ENCODE measurements around the gene CYP2R1. TPM values are rescaled to one million over a fixed set of nuclear protein-coding genes. Genes with fewer than 3 reads are reported as not detected.
"Not testable (repeated sequence)": the region's sequence is repeated elsewhere in the genome, so short reads cannot be mapped to it uniquely, and the experiment has no call there.

CYP2R1 gene
- total RNA-seq, 2 donors from 2014 or later: 10.5 to 13.7 TPM

- Mint-ChIP-seq H3K4me3 (peak overlapping the region; percentile 95), H3K9me3 (no peaks in the 10 kb centered on the region), H3K27me3 (no peaks in the 10 kb centered on the region), H3K4me1 (peaks cover 18% of the 10 kb centered on the region), H3K27ac (peak overlapping the region; percentile 92), H3K36me3 (ENCODE audit: low read depth) (no peaks in the 10 kb centered on the region)
- ATAC-seq (replicated peaks): peak; percentile 75
Observed at GRCh38 chr11:14905104-14906033, 13.3 kb upstream of the CYP2R1 start.

DNA sequence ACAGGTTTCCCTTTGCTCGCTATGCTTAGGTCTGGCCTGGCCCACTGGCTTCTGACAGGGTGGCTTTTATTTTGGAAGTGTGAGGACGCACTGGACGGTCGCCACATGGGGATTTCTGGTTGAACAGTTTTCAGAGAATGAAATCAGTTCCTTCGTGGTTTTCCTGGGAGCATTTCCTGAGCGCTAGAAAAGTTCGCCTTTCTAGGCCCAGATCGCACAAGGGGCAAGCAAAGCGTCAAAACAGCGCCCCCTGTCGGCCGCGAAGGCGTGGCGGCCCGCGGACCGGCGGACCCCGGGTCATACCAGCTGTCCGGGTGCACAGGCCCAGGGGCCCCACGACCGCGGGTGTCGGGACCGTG lies 12.7 kb upstream of the CYP2R1 start:
- Mint-ChIP-seq H3K27me3 (no peaks in the 10 kb centered on the region), H3K36me3 (ENCODE audit: low read depth) (no peaks in the 10 kb centered on the region), H3K4me3 (peak overlapping the region; percentile 95), H3K4me1 (peaks cover 18% of the 10 kb centered on the region), H3K9me3 (no peaks in the 10 kb centered on the region), H3K27ac (peak overlapping the region; percentile 92)
- ATAC-seq (replicated peaks): peak; percentile 75

DNA sequence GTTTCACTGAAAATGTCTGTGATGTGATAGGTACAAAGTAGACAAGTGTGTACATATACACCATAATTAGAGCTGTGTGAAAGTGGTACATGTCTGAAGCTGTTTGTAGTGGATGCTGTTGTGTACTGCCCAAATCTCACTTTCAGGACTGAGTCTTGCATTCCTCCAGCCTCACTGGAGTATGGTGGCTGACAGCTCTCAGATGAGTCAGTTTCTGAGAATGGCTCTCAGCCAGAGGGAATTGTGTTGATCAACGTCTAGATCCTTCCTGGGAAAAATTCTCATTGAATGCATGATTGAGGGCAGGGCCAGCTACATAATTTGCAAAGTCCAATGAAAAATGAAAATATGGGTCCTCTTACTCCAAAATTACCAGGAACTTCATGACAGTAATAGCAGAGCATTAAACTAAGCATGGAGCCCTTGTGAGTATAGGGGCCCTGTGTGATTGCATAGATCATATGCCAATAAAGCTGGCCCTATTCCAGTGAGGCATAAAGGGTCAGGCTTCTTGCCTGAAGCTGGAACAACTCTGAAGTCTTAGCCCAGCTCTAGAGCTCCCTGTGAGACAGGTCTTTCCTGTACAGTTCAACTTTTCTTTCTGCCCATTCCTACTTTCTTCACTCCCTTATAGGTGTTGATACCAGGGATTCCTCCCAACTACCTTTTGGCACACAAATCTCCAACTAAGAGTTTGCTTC lies 10.8 kb upstream of the CYP2R1 start:
- H3K36me3 Mint-ChIP-seq (ENCODE audit: low read depth): no peaks in the 10 kb centered on the region
- H3K4me3 Mint-ChIP-seq: no peak overlapping the region
- ATAC-seq (replicated peaks): no peak
- H3K4me1 Mint-ChIP-seq: peaks cover 16% of the 10 kb centered on the region
- no peaks in the 10 kb centered on the region for H3K27me3 Mint-ChIP-seq
- no peaks in the 10 kb centered on the region for H3K9me3 Mint-ChIP-seq
- H3K27ac Mint-ChIP-seq: no peak overlapping the region

GRCh38 chr11:14898906-14899305 lies 6.9 kb upstream of the CYP2R1 start:
- Mint-ChIP-seq H3K27me3 (no peaks in the 10 kb centered on the region), H3K9me3 (no peaks in the 10 kb centered on the region), H3K4me3 (no peak overlapping the region), H3K4me1 (peaks cover 6% of the 10 kb centered on the region), H3K36me3 (ENCODE audit: low read depth) (no peaks in the 10 kb centered on the region), H3K27ac (peak overlapping the region; percentile 22)
- no peak for ATAC-seq (replicated peaks)

- H3K27me3 Mint-ChIP-seq: no peaks in the 10 kb centered on the region
- H3K4me1 Mint-ChIP-seq: peaks cover 6% of the 10 kb centered on the region
- ATAC-seq (replicated peaks): no peak
- H3K27ac Mint-ChIP-seq: peak overlapping the region; percentile 22
- no peaks in the 10 kb centered on the region for H3K9me3 Mint-ChIP-seq
- H3K36me3 Mint-ChIP-seq (ENCODE audit: low read depth): no peaks in the 10 kb centered on the region
- H3K4me3 Mint-ChIP-seq: no peak overlapping the region
Observed at GRCh38 chr11:14898355-14898754, 6.3 kb upstream of the CYP2R1 start.

GRCh38 chr11:14894657-14895598 lies 2.9 kb upstream of the CYP2R1 start:
- H3K9me3 Mint-ChIP-seq: no peaks in the 10 kb centered on the region
- ATAC-seq (replicated peaks): no peak
- no peaks in the 10 kb centered on the region for H3K27me3 Mint-ChIP-seq
- peak overlapping the region; percentile 20 for H3K4me3 Mint-ChIP-seq
- H3K4me1 Mint-ChIP-seq: peaks cover 13% of the 10 kb centered on the region
- H3K36me3 Mint-ChIP-seq (ENCODE audit: low read depth): peaks cover 11% of the 10 kb centered on the region
- H3K27ac Mint-ChIP-seq: no peak overlapping the region

DNA sequence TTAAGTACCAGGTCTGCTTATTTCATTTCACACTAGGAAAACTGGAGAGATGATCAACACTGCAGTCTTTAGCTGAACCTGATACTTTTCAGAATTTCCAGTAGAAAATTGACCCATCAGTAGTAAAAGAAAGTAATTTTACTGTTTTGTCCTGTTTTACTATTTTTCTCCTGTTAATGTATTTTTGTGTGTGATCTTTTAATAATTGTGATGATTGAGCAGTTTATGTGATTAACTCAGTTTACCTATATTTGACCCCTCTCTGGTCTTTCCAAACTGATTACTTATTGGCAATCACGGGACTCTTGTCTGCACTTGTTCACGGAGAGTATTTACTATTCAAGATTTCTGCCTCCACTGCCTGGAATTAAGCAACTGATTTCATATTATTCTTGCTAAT lies 546 bp upstream of the CYP2R1 start:
- ATAC-seq (replicated peaks): no peak
- Mint-ChIP-seq H3K27ac (peak overlapping the region; percentile 99), H3K36me3 (ENCODE audit: low read depth) (peaks cover 11% of the 10 kb centered on the region), H3K4me3 (peak overlapping the region; percentile 98), H3K9me3 (no peaks in the 10 kb centered on the region), H3K27me3 (no peaks in the 10 kb centered on the region), H3K4me1 (peaks cover 28% of the 10 kb centered on the region)

DNA sequence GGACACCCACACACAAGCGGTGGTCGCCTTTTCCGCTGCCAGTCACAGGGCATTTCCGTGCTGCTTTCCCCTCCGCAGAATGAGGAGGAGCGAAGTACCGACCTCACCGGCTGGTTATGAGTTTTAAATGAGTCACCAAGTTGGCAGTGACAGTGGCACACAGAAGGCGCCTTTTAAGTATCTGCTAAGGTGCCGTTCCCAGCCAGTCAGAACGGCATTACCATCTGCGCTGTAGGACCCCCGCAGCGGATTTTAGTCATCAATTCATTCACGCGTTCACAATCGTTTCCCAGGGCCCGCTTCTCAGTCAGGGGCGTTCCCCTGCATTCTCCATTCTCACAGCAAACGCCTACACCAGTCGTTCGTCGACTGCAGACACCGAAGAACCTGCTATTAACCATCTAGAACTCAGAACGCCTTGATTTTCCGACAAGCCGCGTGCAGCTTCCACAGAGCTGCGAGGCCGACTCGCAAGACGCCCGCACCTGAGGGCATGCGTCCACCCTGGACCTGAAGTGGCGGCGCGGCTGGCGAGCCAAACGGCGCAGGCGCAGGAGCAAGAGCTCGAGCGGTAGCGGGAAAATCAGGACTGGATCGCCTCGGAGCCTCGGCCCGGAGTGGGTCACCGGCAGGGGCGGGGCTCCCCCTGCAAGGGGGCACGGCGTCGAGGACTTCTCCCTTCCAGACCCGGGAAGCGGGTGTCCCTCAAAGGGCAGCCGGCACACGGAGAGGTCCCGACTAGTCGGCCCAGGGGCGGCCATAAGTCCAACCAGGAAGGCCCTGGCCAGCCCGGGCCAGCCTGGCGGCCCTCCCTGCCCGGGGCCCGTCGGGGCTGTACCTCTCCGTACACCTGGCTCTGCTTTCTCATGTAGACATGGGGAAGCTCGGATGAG lies 642 bp downstream of the CYP2R1 start:
- no peaks in the 10 kb centered on the region for H3K9me3 Mint-ChIP-seq
- peak overlapping the region; percentile 99 for H3K27ac Mint-ChIP-seq
- H3K4me1 Mint-ChIP-seq: peaks cover 36% of the 10 kb centered on the region

DNA sequence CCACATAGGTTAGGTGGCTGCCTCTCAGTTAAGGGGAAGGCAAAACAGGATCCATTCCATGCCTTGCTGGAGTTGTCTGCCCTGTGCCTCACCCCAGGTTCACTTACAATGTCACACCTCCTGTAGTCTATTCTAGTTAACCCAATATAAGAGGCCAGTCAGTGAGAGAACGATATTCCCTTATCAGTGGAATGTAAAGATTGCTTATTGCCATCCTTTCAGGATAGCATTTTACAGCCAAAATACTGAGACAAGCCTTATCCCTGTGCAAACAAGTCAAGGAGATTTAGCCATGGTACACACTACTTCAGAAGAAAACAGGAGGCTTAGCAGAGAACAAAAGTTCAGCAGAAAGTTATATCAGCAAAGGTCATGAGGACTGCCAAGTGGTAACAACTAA lies 5.5 kb downstream of the CYP2R1 start:
- Mint-ChIP-seq H3K4me1 (peaks cover 30% of the 10 kb centered on the region), H3K27ac (peak overlapping the region; percentile 6), H3K36me3 (ENCODE audit: low read depth) (peaks cover 18% of the 10 kb centered on the region), H3K27me3 (no peaks in the 10 kb centered on the region), H3K4me3 (no peak overlapping the region), H3K9me3 (peaks cover 3% of the 10 kb centered on the region)
- no peak for ATAC-seq (replicated peaks)

More for the DNA sequence above, 642 bp downstream of the CYP2R1 start:
- peak; percentile 80 for ATAC-seq (replicated peaks)
- Mint-ChIP-seq H3K36me3 (ENCODE audit: low read depth) (peaks cover 11% of the 10 kb centered on the region), H3K4me3 (peak overlapping the region; percentile 98), H3K27me3 (no peaks in the 10 kb centered on the region)

DNA sequence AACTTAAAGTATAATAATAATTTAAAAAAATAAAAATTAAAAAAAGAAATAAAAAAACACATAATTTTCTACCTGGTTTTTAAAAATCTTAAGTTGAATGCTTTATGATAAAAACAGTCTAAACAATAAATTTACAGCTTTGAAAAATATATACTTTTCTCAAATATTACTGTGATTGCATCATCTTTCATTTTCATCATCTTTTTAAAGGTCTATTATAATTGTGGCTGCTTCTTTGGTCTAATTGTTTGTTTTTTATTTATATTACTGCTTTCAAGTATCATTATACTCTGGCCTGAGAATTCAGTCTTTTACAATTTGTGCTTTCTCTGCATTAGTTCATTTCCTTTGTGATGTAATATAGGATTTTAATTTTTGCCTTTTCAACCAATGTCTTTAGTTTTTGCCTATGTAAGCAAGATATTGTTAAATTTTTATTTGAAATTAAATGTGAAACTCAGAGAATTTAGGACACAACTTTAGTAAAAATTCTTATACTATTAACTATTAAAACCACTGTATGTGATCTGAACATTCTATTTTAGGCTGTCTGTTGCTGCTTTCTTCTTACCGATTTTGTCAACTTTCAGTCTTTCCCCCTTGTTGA lies 7.3 kb downstream of the CYP2R1 start:
- no peak overlapping the region for H3K27ac Mint-ChIP-seq
- H3K4me1 Mint-ChIP-seq: peaks cover 24% of the 10 kb centered on the region
- ATAC-seq (replicated peaks): no peak
- H3K27me3 Mint-ChIP-seq: no peaks in the 10 kb centered on the region
- peaks cover 11% of the 10 kb centered on the region for H3K36me3 Mint-ChIP-seq (ENCODE audit: low read depth)
- H3K9me3 Mint-ChIP-seq: peaks cover 3% of the 10 kb centered on the region
- H3K4me3 Mint-ChIP-seq: no peak overlapping the region

GRCh38 chr11:14883683-14884082 lies 8.3 kb downstream of the CYP2R1 start:
- not testable (repeated sequence) for H3K27ac Mint-ChIP-seq; H3K9me3 Mint-ChIP-seq; H3K27me3 Mint-ChIP-seq; ATAC-seq (replicated peaks); H3K4me3 Mint-ChIP-seq
- H3K4me1 Mint-ChIP-seq: peaks cover 19% of the 10 kb centered on the region
- H3K36me3 Mint-ChIP-seq (ENCODE audit: low read depth): peaks cover 17% of the 10 kb centered on the region

GRCh38 chr11:14882196-14882595 lies 9.8 kb downstream of the CYP2R1 start:
- no peak overlapping the region for H3K27ac Mint-ChIP-seq
- H3K27me3 Mint-ChIP-seq: no peaks in the 10 kb centered on the region
- peaks cover 3% of the 10 kb centered on the region for H3K9me3 Mint-ChIP-seq
- peaks cover 7% of the 10 kb centered on the region for H3K4me1 Mint-ChIP-seq
- H3K36me3 Mint-ChIP-seq (ENCODE audit: low read depth): peaks cover 30% of the 10 kb centered on the region
- no peak for ATAC-seq (replicated peaks)
- no peak overlapping the region for H3K4me3 Mint-ChIP-seq

GRCh38 chr11:14881576-14882193 lies 10.3 kb downstream of the CYP2R1 start:
- Mint-ChIP-seq H3K9me3 (peaks cover 3% of the 10 kb centered on the region), H3K27ac (no peak overlapping the region), H3K4me3 (no peak overlapping the region), H3K4me1 (peaks cover 2% of the 10 kb centered on the region), H3K36me3 (ENCODE audit: low read depth) (peaks cover 30% of the 10 kb centered on the region), H3K27me3 (no peaks in the 10 kb centered on the region)
- no peak for ATAC-seq (replicated peaks)

All from activated T-helper 17 cell treated with anti-CD3 and anti-CD28 coated beads, Interleukin-2, amount 50 U/mL, for 72 hours (primary cell).